ENCODE results near the gene ITGA1. TPM values are rescaled to one million over a fixed set of nuclear protein-coding genes. Genes with fewer than 3 reads are reported as not detected.
A peak's percentile ranks its signal among the peaks of the same experiment; 100 is the strongest.

The ITGA1 gene
- total RNA-seq, 1 donor from 2014 or later: 3.2 TPM

DNA sequence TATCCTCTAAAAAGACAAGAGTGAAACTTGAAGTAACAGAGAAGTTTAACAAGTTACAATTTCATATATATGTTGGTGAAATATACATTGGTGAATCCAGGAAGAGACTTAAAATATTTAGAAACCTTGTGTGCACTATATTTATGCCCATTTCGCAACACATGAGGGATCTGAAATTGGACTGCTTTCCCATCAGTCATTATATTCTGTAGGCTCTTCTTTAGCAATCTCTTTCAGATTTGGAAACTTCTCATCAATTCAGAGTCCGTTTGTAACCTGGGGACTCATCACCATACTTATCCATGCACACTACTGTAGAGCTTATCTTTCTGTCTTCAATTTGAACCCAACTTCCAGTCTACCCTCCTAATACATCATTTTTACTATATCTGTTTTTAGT lies 2.1 kb downstream of the ITGA1 start:
- no peak overlapping the region for H3K4me3 ChIP-seq (ENCODE audit: low read depth, low read length)
- TF ChIP-seq, protein P1, sequence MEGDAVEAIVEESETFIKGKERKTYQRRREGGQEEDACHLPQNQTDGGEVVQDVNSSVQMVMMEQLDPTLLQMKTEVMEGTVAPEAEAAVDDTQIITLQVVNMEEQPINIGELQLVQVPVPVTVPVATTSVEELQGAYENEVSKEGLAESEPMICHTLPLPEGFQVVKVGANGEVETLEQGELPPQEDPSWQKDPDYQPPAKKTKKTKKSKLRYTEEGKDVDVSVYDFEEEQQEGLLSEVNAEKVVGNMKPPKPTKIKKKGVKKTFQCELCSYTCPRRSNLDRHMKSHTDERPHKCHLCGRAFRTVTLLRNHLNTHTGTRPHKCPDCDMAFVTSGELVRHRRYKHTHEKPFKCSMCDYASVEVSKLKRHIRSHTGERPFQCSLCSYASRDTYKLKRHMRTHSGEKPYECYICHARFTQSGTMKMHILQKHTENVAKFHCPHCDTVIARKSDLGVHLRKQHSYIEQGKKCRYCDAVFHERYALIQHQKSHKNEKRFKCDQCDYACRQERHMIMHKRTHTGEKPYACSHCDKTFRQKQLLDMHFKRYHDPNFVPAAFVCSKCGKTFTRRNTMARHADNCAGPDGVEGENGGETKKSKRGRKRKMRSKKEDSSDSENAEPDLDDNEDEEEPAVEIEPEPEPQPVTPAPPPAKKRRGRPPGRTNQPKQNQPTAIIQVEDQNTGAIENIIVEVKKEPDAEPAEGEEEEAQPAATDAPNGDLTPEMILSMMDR (conservative IDR thresholded peaks at IDR 0.05; ENCODE audit: low read depth, low read length): no peak
- DNase-seq (ENCODE audit: low read depth): no peak

DNA sequence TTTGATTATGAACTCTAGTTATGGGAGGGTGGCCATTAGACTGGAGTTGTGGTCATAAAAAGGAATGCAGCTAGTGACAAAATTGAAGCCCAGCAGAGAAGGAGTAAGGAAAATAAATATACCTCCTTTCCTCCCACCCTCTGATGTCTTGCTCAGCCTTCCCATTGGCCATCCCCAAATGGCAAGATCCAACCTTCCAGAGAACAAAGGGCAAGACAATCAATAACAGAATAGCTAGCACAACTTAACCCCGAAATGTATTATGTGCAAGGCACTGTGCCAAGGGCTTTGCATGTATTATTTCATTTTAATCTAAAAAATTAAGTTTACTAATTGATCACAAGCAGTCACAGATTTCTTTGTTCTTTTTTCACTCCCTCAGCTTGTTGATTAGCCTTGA lies 3.6 kb downstream of the ITGA1 start:
- H3K4me3 ChIP-seq (ENCODE audit: low read depth, low read length): no peak overlapping the region
- DNase-seq (ENCODE audit: low read depth): no peak
- TF ChIP-seq, protein P1 (conservative IDR thresholded peaks at IDR 0.05; ENCODE audit: low read depth, low read length): no peak

DNA sequence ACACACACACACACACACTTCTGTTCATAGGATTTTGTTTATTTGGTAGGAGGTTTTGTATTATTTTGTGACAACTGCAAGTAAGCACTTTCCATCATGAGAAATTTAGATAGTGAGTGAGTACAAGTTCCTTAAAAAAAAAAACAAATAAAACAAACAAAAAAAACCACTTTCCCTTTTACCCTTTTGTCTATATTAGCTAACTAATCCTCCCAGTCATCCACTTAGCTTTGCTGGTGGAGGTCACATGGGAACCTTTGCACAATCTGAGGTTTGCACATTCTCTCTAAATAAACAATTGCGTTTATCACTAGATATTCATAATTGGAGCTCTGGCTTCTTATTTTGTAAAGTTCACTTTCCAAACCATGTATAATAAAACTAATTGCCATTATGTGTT lies 6.8 kb downstream of the ITGA1 start:
- TF ChIP-seq, protein P1 (conservative IDR thresholded peaks at IDR 0.05; ENCODE audit: low read depth, low read length): no peak
- no peak overlapping the region for H3K4me3 ChIP-seq (ENCODE audit: low read depth, low read length)
- no peak for DNase-seq (ENCODE audit: low read depth)

DNA sequence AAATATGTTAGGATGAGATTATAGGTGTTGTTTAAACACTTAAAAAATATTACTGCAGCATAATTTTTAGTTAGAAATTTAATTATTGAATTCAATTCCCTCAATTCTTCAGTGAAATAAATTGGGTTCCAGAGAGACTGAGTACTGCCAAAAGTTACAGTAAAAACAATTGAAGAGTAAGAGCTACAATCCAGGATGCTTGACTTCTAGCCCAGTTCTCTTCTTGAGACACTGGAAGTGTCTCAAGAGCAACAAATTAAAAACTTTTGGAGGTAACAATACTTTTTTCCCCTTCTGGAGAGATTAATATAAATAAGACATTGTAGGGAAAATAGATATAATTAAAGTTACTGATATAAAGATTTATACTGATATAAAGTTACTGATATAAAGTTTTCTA lies 8.3 kb downstream of the ITGA1 start:
- TF ChIP-seq, protein P1 (conservative IDR thresholded peaks at IDR 0.05; ENCODE audit: low read depth, low read length): no peak

DNA sequence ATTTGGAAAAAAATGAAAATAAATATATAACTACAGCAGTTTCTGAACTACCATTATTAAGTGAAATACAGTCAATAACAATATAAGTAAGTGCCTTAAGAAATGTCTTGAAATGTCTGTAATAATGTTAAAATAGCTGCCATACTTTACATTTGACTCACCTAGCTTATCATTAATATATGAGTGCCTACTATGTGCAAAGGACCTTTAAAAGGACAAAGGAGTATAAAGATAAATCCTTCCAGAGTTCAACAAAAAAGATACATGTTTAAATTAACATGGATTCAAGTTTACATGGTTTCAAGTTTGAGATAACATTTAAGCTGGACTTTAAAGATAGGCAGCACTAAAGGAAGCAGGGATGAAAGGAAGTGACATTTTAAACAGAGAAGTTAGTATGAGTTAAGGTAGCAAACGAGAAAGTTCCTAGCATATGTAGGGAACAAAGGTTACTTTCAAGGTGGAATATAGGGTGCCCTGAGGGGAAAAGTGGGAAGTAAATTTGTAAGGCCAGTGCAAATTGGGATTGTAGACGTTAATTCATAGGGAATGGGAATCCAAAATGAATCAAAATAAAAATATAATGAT lies 8.9 kb downstream of the ITGA1 start:
- no peak for DNase-seq (ENCODE audit: low read depth)

More for the DNA sequence above, 8.3 kb downstream of the ITGA1 start:
- no peak overlapping the region for H3K4me3 ChIP-seq (ENCODE audit: low read depth, low read length)
- no peak for DNase-seq (ENCODE audit: low read depth)

DNA sequence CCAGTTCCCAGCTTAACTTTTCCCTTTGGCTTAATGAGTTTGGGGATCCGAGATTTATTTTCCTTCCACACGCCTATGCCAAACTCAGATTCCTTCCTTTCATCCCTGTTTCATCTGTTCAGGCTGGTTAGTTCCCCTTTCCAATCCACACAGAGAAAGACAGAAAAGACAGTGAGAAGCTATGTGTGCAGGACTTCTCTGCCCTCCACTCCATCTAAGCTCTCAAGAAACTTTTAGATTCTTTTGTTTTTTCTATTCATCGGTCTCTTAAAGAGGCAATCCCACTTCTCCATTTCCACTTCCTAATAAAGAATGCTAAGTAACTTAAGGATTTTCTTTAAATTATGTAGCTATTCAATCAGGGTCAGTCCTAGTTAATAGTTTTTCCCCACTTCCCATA lies 11.2 kb downstream of the ITGA1 start:
- DNase-seq (ENCODE audit: low read depth): no peak
- TF ChIP-seq, protein P1 (conservative IDR thresholded peaks at IDR 0.05; ENCODE audit: low read depth, low read length): no peak
- peak overlapping the region; percentile 82 for H3K4me3 ChIP-seq (ENCODE audit: low read depth, low read length)

More for the DNA sequence above, 8.9 kb downstream of the ITGA1 start:
- no peak overlapping the region for H3K4me3 ChIP-seq (ENCODE audit: low read depth, low read length)
- TF ChIP-seq, protein P1 (conservative IDR thresholded peaks at IDR 0.05; ENCODE audit: low read depth, low read length): no peak

DNA sequence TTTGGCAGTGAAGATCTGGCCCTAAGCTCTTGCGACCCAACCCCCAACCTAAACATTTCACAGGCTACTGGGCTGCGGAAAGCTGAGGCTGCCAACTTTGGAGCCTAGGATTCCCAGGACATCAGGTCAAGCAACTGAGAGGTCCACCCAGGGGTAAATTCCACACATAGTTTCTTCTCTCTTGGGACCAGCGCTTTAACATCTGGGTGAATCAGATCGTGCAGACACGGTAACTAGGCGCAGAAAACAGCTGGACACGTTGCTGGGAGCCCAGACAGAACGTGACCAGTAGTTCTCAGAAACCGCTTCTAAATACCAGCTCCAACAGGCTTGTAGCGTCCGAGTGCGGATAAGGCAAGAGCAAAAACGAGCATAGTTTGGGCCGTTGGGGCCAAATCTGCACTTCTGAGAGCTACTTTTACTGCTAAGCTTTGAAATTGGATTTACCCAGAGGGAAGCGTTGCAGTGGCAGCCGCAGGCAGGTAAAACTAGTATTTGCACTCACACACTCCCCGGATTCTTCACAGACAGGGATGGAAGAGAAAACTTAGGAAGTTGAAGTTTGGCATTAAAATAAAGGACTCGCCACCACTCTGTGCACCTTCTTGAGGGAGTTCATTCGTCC lies 11.8 kb downstream of the ITGA1 start:
- TF ChIP-seq, protein P1 (conservative IDR thresholded peaks at IDR 0.05; ENCODE audit: low read depth, low read length): no peak
- DNase-seq (ENCODE audit: low read depth): peak; percentile 84
- peak overlapping the region; percentile 82 for H3K4me3 ChIP-seq (ENCODE audit: low read depth, low read length)

Measured in epithelial cell of proximal tubule (primary cell).